ENCODE data around the gene MBNL1.
"Not testable (repeated sequence)": the region's sequence is repeated elsewhere in the genome, so short reads cannot be mapped to it uniquely, and the experiment has no call there.

Gene MBNL1

GRCh38 chr3:152360302-152360701, 91.6 kb downstream of the MBNL1 start:
- Mint-ChIP-seq H3K9me3 (no peaks in the 10 kb centered on the region), H3K4me1 (ENCODE audit: low read depth in 2 of 2) (peaks cover 42 to 82% of the 10 kb centered on the region in 2 donors), H3K27me3 (no peaks in the 10 kb centered on the region), H3K27ac (peak overlapping the region; percentile 8 to 69), H3K36me3 (ENCODE audit: insufficient read depth) (peaks cover 12% of the 10 kb centered on the region), H3K4me3 (peak overlapping the region in 1 of 2 donors; percentile 23)
- DNase-seq = no peak
- no peak for ATAC-seq (replicated peaks)

GRCh38 chr3:152360966-152361365, 92.2 kb downstream of the MBNL1 start:
- DNase-seq (no peak), ATAC-seq (replicated peaks) (peak; percentile 25)
- H3K4me1 Mint-ChIP-seq (ENCODE audit: low read depth in 2 of 2) = peaks cover 42 to 81% of the 10 kb centered on the region in 2 donors
- peak overlapping the region in 1 of 2 donors; percentile 46 for H3K4me3 Mint-ChIP-seq
- no peaks in the 10 kb centered on the region for H3K27me3 Mint-ChIP-seq
- no peaks in the 10 kb centered on the region for H3K9me3 Mint-ChIP-seq
- H3K36me3 Mint-ChIP-seq (ENCODE audit: insufficient read depth) = peaks cover 12% of the 10 kb centered on the region
- H3K27ac Mint-ChIP-seq = peak overlapping the region; percentile 36 to 89

GRCh38 chr3:152362086-152362485, 93.4 kb downstream of the MBNL1 start:
- H3K27ac Mint-ChIP-seq = peak overlapping the region; percentile 36 to 89
- no peaks in the 10 kb centered on the region for H3K9me3 Mint-ChIP-seq
- DNase-seq (no peak), ATAC-seq (replicated peaks) (no peak)
- H3K27me3 Mint-ChIP-seq = no peaks in the 10 kb centered on the region
- peaks cover 12% of the 10 kb centered on the region for H3K36me3 Mint-ChIP-seq (ENCODE audit: insufficient read depth)
- H3K4me3 Mint-ChIP-seq = peak overlapping the region in 1 of 2 donors; percentile 46
- peaks cover 39 to 71% of the 10 kb centered on the region in 2 donors for H3K4me1 Mint-ChIP-seq (ENCODE audit: low read depth in 2 of 2)

- ATAC-seq (replicated peaks) (no peak), DNase-seq (no peak)
- peaks cover 21% of the 10 kb centered on the region for H3K36me3 Mint-ChIP-seq (ENCODE audit: insufficient read depth)
- H3K27ac Mint-ChIP-seq = peak overlapping the region; percentile 59 to 76
- H3K4me1 Mint-ChIP-seq (ENCODE audit: low read depth in 2 of 2) = peaks cover 52 to 78% of the 10 kb centered on the region in 2 donors
- peak overlapping the region in 1 of 2 donors; percentile 11 for H3K4me3 Mint-ChIP-seq
- no peaks in the 10 kb centered on the region for H3K27me3 Mint-ChIP-seq
- H3K9me3 Mint-ChIP-seq = no peaks in the 10 kb centered on the region
Observed at GRCh38 chr3:152364237-152364636, 95.5 kb downstream of the MBNL1 start.

- DNase-seq = no peak
- Mint-ChIP-seq H3K36me3 (ENCODE audit: insufficient read depth) (peaks cover 21% of the 10 kb centered on the region), H3K27ac (peak overlapping the region; percentile 59 to 76), H3K4me3 (peak overlapping the region in 1 of 2 donors; percentile 11), H3K9me3 (no peaks in the 10 kb centered on the region), H3K27me3 (no peaks in the 10 kb centered on the region), H3K4me1 (ENCODE audit: low read depth in 2 of 2) (peaks cover 54 to 78% of the 10 kb centered on the region in 2 donors)
- no peak for ATAC-seq (replicated peaks)
Observed at GRCh38 chr3:152365126-152365525, 96.4 kb downstream of the MBNL1 start.

GRCh38 chr3:152365766-152366593, 97.3 kb downstream of the MBNL1 start:
- peaks cover 26% of the 10 kb centered on the region for H3K36me3 Mint-ChIP-seq (ENCODE audit: insufficient read depth)
- no peak for ATAC-seq (replicated peaks)

GRCh38 chr3:152367192-152367591, 98.5 kb downstream of the MBNL1 start:
- Mint-ChIP-seq H3K36me3 (ENCODE audit: insufficient read depth) (peaks cover 31% of the 10 kb centered on the region), H3K4me1 (ENCODE audit: low read depth in 2 of 2) (peaks cover 60 to 81% of the 10 kb centered on the region in 2 donors), H3K27ac (peak overlapping the region; percentile 91 to 93), H3K4me3 (peak overlapping the region in 1 of 2 donors; percentile 67)
- not testable (repeated sequence) for DNase-seq; ATAC-seq (replicated peaks); H3K9me3 Mint-ChIP-seq; H3K27me3 Mint-ChIP-seq

More at GRCh38 chr3:152365766-152366593, 97.3 kb downstream of the MBNL1 start:
- H3K4me1 Mint-ChIP-seq (ENCODE audit: low read depth in 2 of 2) = peaks cover 59 to 81% of the 10 kb centered on the region in 2 donors
- no peaks in the 10 kb centered on the region for H3K9me3 Mint-ChIP-seq
- no peak for DNase-seq
- H3K27me3 Mint-ChIP-seq = no peaks in the 10 kb centered on the region
- peak overlapping the region in 1 of 2 donors; percentile 59 for H3K27ac Mint-ChIP-seq
- H3K4me3 Mint-ChIP-seq = no peak overlapping the region

GRCh38 chr3:152372633-152373032, 103.9 kb downstream of the MBNL1 start:
- peaks cover 70 to 81% of the 10 kb centered on the region in 2 donors for H3K4me1 Mint-ChIP-seq (ENCODE audit: low read depth in 2 of 2)
- H3K4me3 Mint-ChIP-seq = peak overlapping the region; percentile 54 to 67
- DNase-seq; H3K27me3 Mint-ChIP-seq; ATAC-seq (replicated peaks): not testable (repeated sequence)
- peak overlapping the region; percentile 91 to 93 for H3K27ac Mint-ChIP-seq
- peaks cover 2 to 11% of the 10 kb centered on the region in 2 donors for H3K9me3 Mint-ChIP-seq
- peaks cover 46% of the 10 kb centered on the region for H3K36me3 Mint-ChIP-seq (ENCODE audit: insufficient read depth)

GRCh38 chr3:152373379-152373778, 104.7 kb downstream of the MBNL1 start:
- DNase-seq = no peak
- peaks cover 64 to 73% of the 10 kb centered on the region in 2 donors for H3K4me1 Mint-ChIP-seq (ENCODE audit: low read depth in 2 of 2)
- H3K27ac Mint-ChIP-seq = peak overlapping the region; percentile 91 to 93
- peak overlapping the region; percentile 46 to 54 for H3K4me3 Mint-ChIP-seq
- H3K9me3 Mint-ChIP-seq = peaks cover 2 to 11% of the 10 kb centered on the region in 2 donors
- no peaks in the 10 kb centered on the region for H3K27me3 Mint-ChIP-seq
- ATAC-seq (replicated peaks) = peak; percentile 60
- peaks cover 41% of the 10 kb centered on the region for H3K36me3 Mint-ChIP-seq (ENCODE audit: insufficient read depth)

- Mint-ChIP-seq H3K36me3 (ENCODE audit: insufficient read depth) (peaks cover 52% of the 10 kb centered on the region), H3K27me3 (no peaks in the 10 kb centered on the region), H3K9me3 (peaks cover 2 to 11% of the 10 kb centered on the region in 2 donors), H3K4me1 (ENCODE audit: low read depth in 2 of 2) (peaks cover 56 to 65% of the 10 kb centered on the region in 2 donors), H3K27ac (peak overlapping the region; percentile 56 to 86), H3K4me3 (no peak overlapping the region)
- ATAC-seq (replicated peaks) (no peak), DNase-seq (no peak)
Observed at GRCh38 chr3:152374262-152374990, 105.7 kb downstream of the MBNL1 start.

GRCh38 chr3:152375546-152375945, 106.8 kb downstream of the MBNL1 start:
- peak overlapping the region in 1 of 2 donors; percentile 15 for H3K4me3 Mint-ChIP-seq
- no peak for ATAC-seq (replicated peaks)
- H3K36me3 Mint-ChIP-seq (ENCODE audit: insufficient read depth) = peaks cover 53% of the 10 kb centered on the region

GRCh38 chr3:152376351-152377183, 107.8 kb downstream of the MBNL1 start:
- no peaks in the 10 kb centered on the region for H3K27me3 Mint-ChIP-seq
- H3K9me3 Mint-ChIP-seq = peaks cover 2 to 11% of the 10 kb centered on the region in 2 donors
- DNase-seq = no peak
- H3K36me3 Mint-ChIP-seq (ENCODE audit: insufficient read depth) = peaks cover 48% of the 10 kb centered on the region
- H3K4me3 Mint-ChIP-seq = peak overlapping the region; percentile 31 to 54
- peak overlapping the region; percentile 56 to 96 for H3K27ac Mint-ChIP-seq
- peaks cover 48 to 54% of the 10 kb centered on the region in 2 donors for H3K4me1 Mint-ChIP-seq (ENCODE audit: low read depth in 2 of 2)
- peak; percentile 46 for ATAC-seq (replicated peaks)

More at GRCh38 chr3:152375546-152375945, 106.8 kb downstream of the MBNL1 start:
- Mint-ChIP-seq H3K27ac (peak overlapping the region; percentile 86 to 96), H3K9me3 (peaks cover 2 to 11% of the 10 kb centered on the region in 2 donors), H3K27me3 (no peaks in the 10 kb centered on the region), H3K4me1 (ENCODE audit: low read depth in 2 of 2) (peaks cover 53 to 63% of the 10 kb centered on the region in 2 donors)
- no peak for DNase-seq
